Aorta (tissue), 5 donors: ENCODE data around the gene ANXA9. TPM values are rescaled to one million over a fixed set of nuclear protein-coding genes. Genes with fewer than 3 reads are reported as not detected.

Experiments
- ATAC-seq: fragments of 200-7000 bp; cut with Tn5 transposase; one replicate; pipeline ENCODE4 v1.9.1; 2022; ENCODE audit warnings: moderate library complexity; ENCODE audit not compliant: low FRiP score
- DNase-seq, 2 donors: peaks; one replicate each; pipeline ENCODE4 v3.0.0-alpha.2; 2020
- H3K27ac ChIP-seq, 2 donors: one replicate each; pipeline ENCODE4 v1.5.1; 2013; ENCODE audit warnings: low read length in 2 of 2, mild to moderate bottlenecking in 2 of 2, moderate library complexity in 2 of 2, control low read depth in 1 of 2, inconsistent platforms in 1 of 2, low read depth in 1 of 2
- H3K27me3 ChIP-seq, 2 donors: one replicate each; pipeline ENCODE4 v1.6.1; 2013; ENCODE audit warnings: control low read depth in 1 of 2, low read length in 1 of 2, mild to moderate bottlenecking in 1 of 2, moderate library complexity in 1 of 2; ENCODE audit not compliant: insufficient read depth in 2 of 2, control insufficient read depth in 1 of 2
- H3K36me3 ChIP-seq, 2 donors: one replicate each; pipeline ENCODE4 v1.6.1; 2013; ENCODE audit warnings: control low read depth in 1 of 2, low read length in 1 of 2, mild to moderate bottlenecking in 1 of 2; ENCODE audit not compliant: insufficient read depth in 2 of 2, control insufficient read depth in 1 of 2
- H3K4me1 ChIP-seq, 2 donors: one replicate each; pipeline ENCODE4 v1.6.1; 2013; ENCODE audit warnings: low read length in 2 of 2, control low read depth in 1 of 2, mild to moderate bottlenecking in 1 of 2, moderate library complexity in 1 of 2; ENCODE audit not compliant: insufficient read depth in 2 of 2, control insufficient read depth in 1 of 2
- H3K4me3 ChIP-seq, 2 donors: one replicate each; pipeline ENCODE4 v1.5.1; 2013; ENCODE audit warnings: low read length in 2 of 2, control low read depth in 1 of 2, mild to moderate bottlenecking in 1 of 2
- H3K9me3 ChIP-seq: one replicate; pipeline ENCODE4 v1.6.1; 2013; ENCODE audit warnings: mild to moderate bottlenecking, low read length; ENCODE audit not compliant: control insufficient read depth
- WGBS, 2 donors: extraction: QIAGEN DNeasy Blood & Tissue Kit; methylation state at CpG; one replicate each; pipeline ENCODE4 v1.1.7; 2013; 5-methylcytosine and 5-hydroxymethylcytosine counted together
- intact Hi-C, 2 donors: fragments of 100-400 bp; cut with DNase I; formaldehyde crosslinking; loops; one replicate each; pipeline versions ENCODE4 v1.14.2 to v1.15.0; 2022
- polyA plus RNA-seq, 2 donors: library from polyadenylated mRNA; stranded (reverse); fragments of 200-250 nt; gene quantifications; one replicate each; pipeline ENCODE4 v1.2.3, GENCODE V29; 2013
- total RNA-seq, 2 donors: library from RNA; stranded (reverse); fragmentation: NEBNext Ultra II Directional; extraction: Animal tissue kit (Norgen Biotek cat#: 25700); gene quantifications; one replicate each; pipeline ENCODE4 v1.2.1, GENCODE V29; 2021
- donor health status: healthy with polysubstance abuse.
- donor health status: Bipolar disorder and iron deficiency.
- donor health status: DM: no; HTN: no; CAD: no.
- donor health status: DM: no; HTN: no; CAD: no.
- donor health status: DM: yes; HTN: yes; CAD: no.

The ANXA9 gene
- total and polyA plus RNA-seq, 4 donors, result 0.15 TPM; not detected in 3

DNA sequence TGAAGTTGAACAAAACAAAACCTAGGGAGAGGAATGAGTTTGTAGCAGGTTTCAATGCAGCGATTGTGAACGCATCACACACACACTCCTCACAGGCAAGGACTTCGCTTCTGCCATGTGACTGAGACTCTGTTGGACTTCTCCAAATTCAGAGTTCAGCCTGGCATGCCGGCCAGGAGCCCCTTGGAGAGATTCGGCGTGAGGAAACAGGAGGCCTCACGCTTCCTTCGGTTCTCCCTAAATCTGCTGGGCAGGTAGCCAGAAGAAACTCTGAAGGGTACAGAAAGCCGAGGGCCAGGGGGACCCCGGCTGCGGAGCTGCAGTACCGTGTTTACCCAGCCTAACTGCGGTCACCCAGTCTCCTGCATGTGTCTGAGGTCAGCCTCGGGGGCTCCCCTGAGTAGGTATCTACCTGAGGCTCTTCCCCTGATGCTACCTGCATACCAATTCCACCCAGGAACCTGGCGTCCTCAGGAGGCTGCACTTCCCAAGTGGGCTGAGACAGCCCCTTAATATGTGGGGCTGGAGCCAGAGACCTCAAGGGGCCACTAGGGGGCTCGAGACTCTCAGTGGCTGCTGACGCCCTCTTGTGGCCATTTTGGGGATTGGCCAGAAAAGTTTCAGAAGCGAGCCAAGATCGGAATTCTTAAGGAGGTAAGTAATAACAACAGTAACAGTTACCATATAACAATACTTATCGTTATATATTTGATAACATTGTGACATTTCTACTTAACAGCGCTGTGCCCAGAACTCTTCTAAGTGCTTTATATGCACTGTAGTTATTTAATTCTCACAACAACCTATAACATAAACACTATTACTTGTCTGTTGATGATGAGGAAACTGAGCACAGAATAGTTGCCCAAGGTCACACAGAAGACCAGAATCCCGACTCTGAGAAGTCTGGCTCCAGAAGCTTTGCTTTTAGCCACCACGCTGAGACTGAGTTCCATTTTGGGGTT, 2.7 kb upstream of the ANXA9 start:
- no peaks in the 10 kb centered on the region for H3K9me3 ChIP-seq
- ATAC-seq (peak; percentile 79), DNase-seq (peak; percentile 91 to 93)
- H3K4me1 ChIP-seq, result no peaks in the 10 kb centered on the region
- H3K27me3 ChIP-seq, result no peaks in the 10 kb centered on the region
- no peak overlapping the region for H3K4me3 ChIP-seq
- 9 to 10% methylated on average over 23 of the region's 23 CpGs for WGBS, 2 donors
- H3K36me3 ChIP-seq, result no peaks in the 10 kb centered on the region
- intact Hi-C loops, result loop anchor here in 1 of 2 donors (5.0 to 10.0 kb wide), 3 partner anchors 52 to 415 kb away; partner anchors contain the start of genes ARNT and SETDB1
- peak overlapping the region; percentile 39 to 80 for H3K27ac ChIP-seq

GRCh38 chr1:150981177-150981804, 801 bp upstream of the ANXA9 start:
- intact Hi-C loops, result no loop called here
- Histone ChIP-seq H3K9me3 (no peaks in the 10 kb centered on the region), H3K4me3 (no peak overlapping the region), H3K27me3 (no peaks in the 10 kb centered on the region), H3K36me3 (no peaks in the 10 kb centered on the region), H3K27ac (no peak overlapping the region), H3K4me1 (no peaks in the 10 kb centered on the region)
- peak; percentile 18 to 70 for DNase-seq
- ATAC-seq, result no peak
- 92 to 95% methylated on average over 6 of the region's 6 CpGs for WGBS, 2 donors

DNA sequence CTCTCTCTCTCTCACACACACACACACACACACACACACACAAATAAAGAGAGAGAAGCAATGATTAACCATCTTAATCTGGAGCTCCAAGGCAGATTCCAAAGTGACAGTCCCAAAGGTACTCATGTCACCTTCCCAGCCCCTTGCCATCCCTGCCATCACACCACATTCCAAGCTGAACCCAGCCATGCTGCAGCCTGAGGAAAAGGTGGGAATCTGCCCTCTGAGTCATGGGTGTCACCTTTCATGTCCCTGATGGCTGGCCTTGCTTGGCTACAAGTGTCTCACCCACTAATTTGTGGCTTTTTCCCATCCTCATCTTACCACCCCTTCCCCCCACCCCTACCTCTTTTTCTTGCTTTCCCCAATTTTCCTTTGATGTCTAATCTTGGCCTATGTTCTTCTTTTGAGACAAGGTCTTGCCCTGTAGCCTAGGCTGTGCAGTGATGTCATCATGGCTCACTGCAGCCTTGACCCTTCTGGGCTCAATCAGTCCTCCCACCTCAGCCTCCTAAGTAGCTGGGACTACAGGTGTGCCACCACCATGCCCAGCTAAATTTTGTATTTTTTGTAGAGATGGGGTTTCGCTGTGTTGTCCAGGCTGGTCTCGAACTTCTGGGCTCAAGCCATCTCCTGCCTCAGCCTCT, 3.2 kb downstream of the ANXA9 start:
- H3K27ac ChIP-seq, result no peak overlapping the region
- no peaks in the 10 kb centered on the region for H3K27me3 ChIP-seq
- intact Hi-C loops, result no loop called here
- H3K36me3 ChIP-seq, result no peaks in the 10 kb centered on the region
- no peaks in the 10 kb centered on the region for H3K4me1 ChIP-seq
- H3K9me3 ChIP-seq, result no peaks in the 10 kb centered on the region
- WGBS, 2 donors, result 95 to 96% methylated on average over 2 of the region's 2 CpGs
- DNase-seq (no peak), ATAC-seq (no peak)
- H3K4me3 ChIP-seq, result no peak overlapping the region

DNA sequence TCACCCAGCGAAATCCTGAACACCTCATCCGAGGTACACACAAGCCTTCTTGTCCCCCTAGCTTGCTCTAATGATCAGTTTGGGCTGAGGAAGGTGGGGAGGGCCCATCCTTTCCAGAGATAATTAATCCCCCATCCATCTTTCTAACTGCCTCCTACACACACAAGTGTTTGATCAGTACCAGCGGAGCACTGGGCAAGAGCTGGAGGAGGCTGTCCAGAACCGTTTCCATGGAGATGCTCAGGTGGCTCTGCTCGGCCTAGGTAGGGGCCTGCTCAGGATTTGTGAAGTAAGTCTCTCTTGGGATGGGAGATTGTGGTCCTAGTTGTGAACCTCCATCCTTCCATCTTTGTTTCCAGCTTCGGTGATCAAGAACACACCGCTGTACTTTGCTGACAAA, 5.8 kb downstream of the ANXA9 start:
- 86 to 90% methylated on average over 7 of the region's 7 CpGs for WGBS, 2 donors
- intact Hi-C loops, result no loop called here
- Histone ChIP-seq H3K27me3 (no peaks in the 10 kb centered on the region), H3K36me3 (no peaks in the 10 kb centered on the region), H3K27ac (no peak overlapping the region), H3K9me3 (no peaks in the 10 kb centered on the region), H3K4me1 (no peaks in the 10 kb centered on the region), H3K4me3 (no peak overlapping the region)
- peak in 1 of 2 donors; percentile 27 for DNase-seq
- no peak for ATAC-seq

GRCh38 chr1:150992626-150993025, 10.5 kb downstream of the ANXA9 start:
- intact Hi-C loops, result no loop called here
- Histone ChIP-seq H3K27ac (no peak overlapping the region), H3K27me3 (no peaks in the 10 kb centered on the region), H3K4me1 (no peaks in the 10 kb centered on the region), H3K36me3 (peaks cover 0 to 2% of the 10 kb centered on the region in 2 donors), H3K9me3 (no peaks in the 10 kb centered on the region), H3K4me3 (no peak overlapping the region)
- DNase-seq, result no peak
- WGBS, 2 donors, result 66 to 73% methylated on average over 4 of the region's 4 CpGs
- ATAC-seq, result no peak

- Histone ChIP-seq H3K9me3 (no peaks in the 10 kb centered on the region), H3K27me3 (no peaks in the 10 kb centered on the region), H3K4me1 (no peaks in the 10 kb centered on the region), H3K4me3 (no peak overlapping the region), H3K27ac (no peak overlapping the region), H3K36me3 (peaks cover 0 to 7% of the 10 kb centered on the region in 2 donors)
- WGBS, 2 donors, result 70 to 76% methylated on average over 3 of the region's 3 CpGs
- DNase-seq (no peak), ATAC-seq (no peak)
- intact Hi-C loops, result no loop called here
Observed at GRCh38 chr1:150994248-150994647, 12.2 kb downstream of the ANXA9 start.

DNA sequence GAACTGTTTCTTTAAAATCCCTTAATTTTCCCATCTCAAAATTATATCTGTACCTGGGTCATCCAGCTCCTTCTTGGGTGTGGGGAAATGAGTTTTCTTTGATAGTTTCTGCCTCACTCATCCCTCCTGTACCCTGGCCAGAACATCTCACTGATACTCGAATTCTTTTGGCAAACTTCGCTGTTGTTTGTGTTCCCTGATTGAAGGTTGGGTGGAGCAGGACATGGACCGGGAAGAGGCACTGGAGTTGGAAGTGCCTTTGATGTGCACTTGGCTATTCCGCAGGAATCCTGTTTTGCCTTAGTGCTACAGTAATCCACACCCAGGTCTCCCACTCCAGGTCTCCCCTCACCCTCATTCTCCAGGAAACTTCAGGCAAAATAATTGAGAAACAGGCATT, 13.4 kb downstream of the ANXA9 start:
- Histone ChIP-seq H3K9me3 (no peaks in the 10 kb centered on the region), H3K27me3 (no peaks in the 10 kb centered on the region), H3K4me1 (no peaks in the 10 kb centered on the region), H3K27ac (no peak overlapping the region), H3K36me3 (peaks cover 0 to 7% of the 10 kb centered on the region in 2 donors), H3K4me3 (no peak overlapping the region)
- DNase-seq, result no peak
- intact Hi-C loops, result no loop called here
- no peak for ATAC-seq
- 66 to 74% methylated on average over 4 of the region's 4 CpGs for WGBS, 2 donors

DNA sequence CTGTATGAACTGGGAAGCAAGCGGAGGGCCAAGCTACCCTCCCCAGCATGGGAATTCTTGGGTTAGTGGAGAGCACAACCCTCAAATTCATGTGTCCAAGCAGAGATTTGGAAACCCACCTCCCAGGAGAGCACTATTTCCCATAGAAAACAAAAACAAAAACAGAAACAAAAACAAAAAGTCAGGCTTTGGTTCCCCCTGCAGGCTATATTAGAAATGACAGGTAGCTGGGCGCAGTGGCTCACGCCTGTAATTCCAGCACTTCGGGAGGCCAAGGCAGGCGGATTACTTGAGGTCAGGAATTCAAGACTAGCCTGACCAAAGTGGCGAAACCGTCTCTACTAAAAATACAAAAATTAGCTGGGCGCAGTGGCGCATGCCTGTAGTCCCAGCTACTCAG, 13.8 kb downstream of the ANXA9 start:
- Histone ChIP-seq H3K9me3 (no peaks in the 10 kb centered on the region), H3K27me3 (no peaks in the 10 kb centered on the region), H3K4me3 (no peak overlapping the region), H3K27ac (no peak overlapping the region), H3K4me1 (no peaks in the 10 kb centered on the region), H3K36me3 (peaks cover 0 to 7% of the 10 kb centered on the region in 2 donors)
- intact Hi-C loops, result no loop called here
- ATAC-seq (peak; percentile 73), DNase-seq (peak in 1 of 2 donors; percentile 66)
- 40 to 45% methylated on average over 9 of the region's 9 CpGs for WGBS, 2 donors
